GM21526 (cell line): ENCODE results near the gene FAM169A.
"Not testable (repeated sequence)": the region's sequence is repeated elsewhere in the genome, so short reads cannot be mapped to it uniquely, and the experiment has no call there.

Experiments used
- ATAC-seq: cut with Tn5 transposase; IDR thresholded peaks from one replicate; pipeline ENCODE4 v1.9.1; 2021; ENCODE audit warnings: moderate library complexity; ENCODE audit not compliant: unreplicated experiment, low FRiP score

FAM169A gene

GRCh38 chr5:74870299-74871067, 4.3 kb upstream of the FAM169A start:
- no peak for ATAC-seq

GRCh38 chr5:74869414-74869813, 3.2 kb upstream of the FAM169A start:
- ATAC-seq, result not testable (repeated sequence)

GRCh38 chr5:74866596-74867162, 492 bp upstream of the FAM169A start:
- ATAC-seq, result no peak

- ATAC-seq, result no peak
These were observed 857 bp downstream of the FAM169A start for GRCh38 chr5:74865256-74865803.

GRCh38 chr5:74864823-74865222, 1.4 kb downstream of the FAM169A start:
- no peak for ATAC-seq

- ATAC-seq, result no peak
These were observed 2.5 kb downstream of the FAM169A start for GRCh38 chr5:74863726-74864125.

GRCh38 chr5:74862221-74862620, 4.0 kb downstream of the FAM169A start:
- ATAC-seq, result no peak

GRCh38 chr5:74856975-74857374, 9.2 kb downstream of the FAM169A start:
- ATAC-seq, result not testable (repeated sequence)

GRCh38 chr5:74853256-74853655, 12.9 kb downstream of the FAM169A start:
- ATAC-seq, result no peak

GRCh38 chr5:74851684-74852353, 14.4 kb downstream of the FAM169A start:
- no peak for ATAC-seq

GRCh38 chr5:74850789-74851425, 15.3 kb downstream of the FAM169A start:
- no peak for ATAC-seq

- no peak for ATAC-seq
These were observed 16.2 kb downstream of the FAM169A start for GRCh38 chr5:74850030-74850429.

- no peak for ATAC-seq
These were observed 17.6 kb downstream of the FAM169A start for GRCh38 chr5:74848553-74849025.

GRCh38 chr5:74839229-74839628, 27.0 kb downstream of the FAM169A start:
- ATAC-seq, result no peak

GRCh38 chr5:74838262-74838661, 27.9 kb downstream of the FAM169A start:
- no peak for ATAC-seq

GRCh38 chr5:74837115-74837514, 29.1 kb downstream of the FAM169A start:
- no peak for ATAC-seq

GRCh38 chr5:74833537-74834266, 32.5 kb downstream of the FAM169A start:
- ATAC-seq, result no peak

- no peak for ATAC-seq
These were observed 36.8 kb downstream of the FAM169A start for GRCh38 chr5:74829413-74829812.

- no peak for ATAC-seq
These were observed 43.9 kb downstream of the FAM169A start for GRCh38 chr5:74822288-74822687.

- no peak for ATAC-seq
These were observed 49.3 kb downstream of the FAM169A start for GRCh38 chr5:74816875-74817274.
